Lower lobe of right lung (tissue), 2 donors: ENCODE measurements around the gene BATF2. TPM values are rescaled to one million over a fixed set of nuclear protein-coding genes. Genes with fewer than 3 reads are reported as not detected.

ENCODE experiments used
- ATAC-seq, 2 donors: fragments of 200-7000 bp; cut with Tn5 transposase; one replicate each; pipeline ENCODE4 v1.9.1; 2020 to 2022; ENCODE audit warnings: mild to moderate bottlenecking in 2 of 2, moderate library complexity in 2 of 2
- DNase-seq: peaks from one replicate; pipeline ENCODE4 v3.0.0-alpha.2; 2020
- H3K27ac ChIP-seq: fragments of 200-600 bp; one replicate; pipeline ENCODE4 v1.8.0; 2022
- H3K27me3 ChIP-seq: fragments of 200-600 bp; one replicate; pipeline ENCODE4 v1.8.0; 2022; ENCODE audit warnings: low read depth
- H3K36me3 ChIP-seq: fragments of 200-600 bp; one replicate; pipeline ENCODE4 v1.8.0; 2022; ENCODE audit warnings: mild to moderate bottlenecking
- H3K4me1 ChIP-seq: fragments of 200-600 bp; one replicate; pipeline ENCODE4 v1.8.0; 2022
- H3K4me3 ChIP-seq: fragments of 200-600 bp; one replicate; pipeline ENCODE4 v1.8.0; 2022; ENCODE audit warnings: mild to moderate bottlenecking
- H3K9me3 ChIP-seq: fragments of 200-600 bp; one replicate; pipeline ENCODE4 v1.8.0; 2022
- intact Hi-C: fragments of 100-400 bp; cut with DNase I; formaldehyde crosslinking; loops from one replicate; pipeline ENCODE4 v1.11.0; 2022
- total RNA-seq: library from RNA; stranded (reverse); fragmentation: NEBNext Ultra II Directional; extraction: Animal tissue kit (Norgen Biotek cat#: 25700); gene quantifications from one replicate; pipeline ENCODE4 v1.2.1, GENCODE V29; 2021
- TF ChIP-seq, protein P1 (sequence below): fragments of 200-600 bp; IDR thresholded peaks from one replicate; pipeline ENCODE4 v1.8.0; 2022; ENCODE audit warnings: antibody characterized with exemption, mild to moderate bottlenecking
- donor health status: DM: no; HTN: yes; CAD: no; lungs with severe emphysema.

The BATF2 gene
- total RNA-seq, 1 donor from 2014 or later, result 8.6 TPM

- no peak for ATAC-seq
- Histone ChIP-seq H3K4me1 (peaks cover 27% of the 10 kb centered on the region), H3K27ac (no peak overlapping the region), H3K27me3 (no peaks in the 10 kb centered on the region), H3K9me3 (no peaks in the 10 kb centered on the region), H3K36me3 (no peaks in the 10 kb centered on the region), H3K4me3 (no peak overlapping the region)
- TF ChIP-seq, protein P1, sequence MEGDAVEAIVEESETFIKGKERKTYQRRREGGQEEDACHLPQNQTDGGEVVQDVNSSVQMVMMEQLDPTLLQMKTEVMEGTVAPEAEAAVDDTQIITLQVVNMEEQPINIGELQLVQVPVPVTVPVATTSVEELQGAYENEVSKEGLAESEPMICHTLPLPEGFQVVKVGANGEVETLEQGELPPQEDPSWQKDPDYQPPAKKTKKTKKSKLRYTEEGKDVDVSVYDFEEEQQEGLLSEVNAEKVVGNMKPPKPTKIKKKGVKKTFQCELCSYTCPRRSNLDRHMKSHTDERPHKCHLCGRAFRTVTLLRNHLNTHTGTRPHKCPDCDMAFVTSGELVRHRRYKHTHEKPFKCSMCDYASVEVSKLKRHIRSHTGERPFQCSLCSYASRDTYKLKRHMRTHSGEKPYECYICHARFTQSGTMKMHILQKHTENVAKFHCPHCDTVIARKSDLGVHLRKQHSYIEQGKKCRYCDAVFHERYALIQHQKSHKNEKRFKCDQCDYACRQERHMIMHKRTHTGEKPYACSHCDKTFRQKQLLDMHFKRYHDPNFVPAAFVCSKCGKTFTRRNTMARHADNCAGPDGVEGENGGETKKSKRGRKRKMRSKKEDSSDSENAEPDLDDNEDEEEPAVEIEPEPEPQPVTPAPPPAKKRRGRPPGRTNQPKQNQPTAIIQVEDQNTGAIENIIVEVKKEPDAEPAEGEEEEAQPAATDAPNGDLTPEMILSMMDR, result no peak
- intact Hi-C loops, result no loop called here
- DNase-seq, result no peak
Observed at GRCh38 chr11:64999478-64999877, 2.7 kb upstream of the BATF2 start.

- DNase-seq, result no peak
- intact Hi-C loops, result no loop called here
Observed at GRCh38 chr11:64998690-64999431, 2.1 kb upstream of the BATF2 start.

GRCh38 chr11:64998141-64998540 lies 1.4 kb upstream of the BATF2 start:
- intact Hi-C loops, result no loop called here
- no peak for DNase-seq
- no peak for ATAC-seq
- Histone ChIP-seq H3K27ac (no peak overlapping the region), H3K36me3 (no peaks in the 10 kb centered on the region), H3K4me3 (no peak overlapping the region), H3K4me1 (peaks cover 32% of the 10 kb centered on the region), H3K27me3 (no peaks in the 10 kb centered on the region), H3K9me3 (no peaks in the 10 kb centered on the region)
- TF ChIP-seq, protein P1, result no peak

More at GRCh38 chr11:64998690-64999431, 2.1 kb upstream of the BATF2 start:
- peaks cover 32% of the 10 kb centered on the region for H3K4me1 ChIP-seq
- no peaks in the 10 kb centered on the region for H3K27me3 ChIP-seq
- TF ChIP-seq, protein P1, result no peak
- no peaks in the 10 kb centered on the region for H3K9me3 ChIP-seq
- ATAC-seq, result no peak
- H3K36me3 ChIP-seq, result no peaks in the 10 kb centered on the region
- no peak overlapping the region for H3K27ac ChIP-seq
- no peak overlapping the region for H3K4me3 ChIP-seq

DNA sequence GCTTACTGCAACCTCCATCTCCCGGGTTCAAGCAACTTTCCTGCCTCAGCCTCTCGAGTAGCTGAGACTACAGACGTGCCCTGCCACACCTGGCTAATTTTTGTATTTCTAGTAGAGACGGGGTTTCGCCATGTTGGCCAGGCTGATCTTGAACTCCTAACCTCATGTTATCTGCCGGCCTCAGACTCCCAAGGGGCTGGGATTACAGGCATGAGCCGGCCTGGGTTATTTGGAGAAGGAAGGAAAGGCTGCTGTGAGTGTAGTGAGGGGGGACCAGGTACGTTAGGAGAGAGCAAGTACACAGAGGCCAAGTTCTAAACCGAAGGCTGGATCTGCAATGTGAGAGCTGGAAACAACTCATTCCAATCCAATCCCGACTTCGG lies 453 bp downstream of the BATF2 start:
- DNase-seq (no peak), ATAC-seq (peak; percentile 30 to 34)
- peak overlapping the region; percentile 72 for H3K4me3 ChIP-seq
- no peaks in the 10 kb centered on the region for H3K27me3 ChIP-seq
- TF ChIP-seq, protein P1, result no peak
- H3K9me3 ChIP-seq, result no peaks in the 10 kb centered on the region
- H3K4me1 ChIP-seq, result peaks cover 40% of the 10 kb centered on the region
- H3K36me3 ChIP-seq, result peaks cover 11% of the 10 kb centered on the region
- intact Hi-C loops, result no loop called here
- peak overlapping the region; percentile 86 for H3K27ac ChIP-seq

- no peaks in the 10 kb centered on the region for H3K27me3 ChIP-seq
- no peaks in the 10 kb centered on the region for H3K9me3 ChIP-seq
- no peak for DNase-seq
- TF ChIP-seq, protein P1, result no peak
- peaks cover 60% of the 10 kb centered on the region for H3K4me1 ChIP-seq
- intact Hi-C loops, result no loop called here
- peaks cover 11% of the 10 kb centered on the region for H3K36me3 ChIP-seq
- H3K27ac ChIP-seq, result no peak overlapping the region
- no peak overlapping the region for H3K4me3 ChIP-seq
- no peak for ATAC-seq
Observed at GRCh38 chr11:64994318-64994717, 2.5 kb downstream of the BATF2 start.
